ENCODE results near the gene CFAP46. TPM values are rescaled to one million over a fixed set of nuclear protein-coding genes. Genes with fewer than 3 reads are reported as not detected.
A peak's percentile ranks its signal among the peaks of the same experiment; 100 is the strongest.

Gene CFAP46
- total and polyA plus RNA-seq, 4 donors = 0.33 to 0.59 (median 0.42) TPM

GRCh38 chr10:132928261-132928660 is 14.1 kb downstream of the CFAP46 start:
- Histone ChIP-seq H3K27me3 (ENCODE audit: control insufficient read depth in 4 of 4, insufficient read depth in 4 of 4, low read length in 3 of 4) (no peaks in the 10 kb centered on the region), H3K36me3 (ENCODE audit: control insufficient read depth in 4 of 4, insufficient read depth in 3 of 4, low read depth in 1 of 4, low read length in 3 of 4) (no peaks in the 10 kb centered on the region), H3K4me3 (ENCODE audit: low read depth in 1 of 3, low read length in 3 of 3) (no peak overlapping the region), H3K9ac (ENCODE audit: low read depth in 1 of 2, low read length in 2 of 2) (no peak overlapping the region), H3K9me3 (ENCODE audit: control insufficient read depth in 4 of 4, low read length in 3 of 4) (no peaks in the 10 kb centered on the region), H3K27ac (ENCODE audit: low read depth in 1 of 2, low read length in 2 of 2) (no peak overlapping the region), H3K4me1 (ENCODE audit: control insufficient read depth in 4 of 4, insufficient read depth in 4 of 4, low read length in 3 of 4) (peaks cover 0 to 3% (median 0%) of the 10 kb centered on the region in 4 donors)
- no peak for DNase-seq (ENCODE audit: low spot score)
- WGBS = 95% methylated on average over 17 of the region's 17 CpGs
- TF ChIP-seq RAD21 (IDR thresholded peaks at IDR 0.05) (no peak), ZBTB33 (IDR thresholded peaks at IDR 0.05) (no peak), CTCF (IDR thresholded peaks at IDR 0.05; ENCODE audit: low read depth, low read length, missing input control) (no peak), FOXA2 (IDR thresholded peaks at IDR 0.05) (no peak), EGR1 (IDR thresholded peaks at IDR 0.05; ENCODE audit: low read depth in 2 of 2) (no peak), MAX (IDR thresholded peaks at IDR 0.05) (no peak), TAF1 (conservative IDR thresholded peaks at IDR 0.05) (no peak), REST (IDR thresholded peaks at IDR 0.05) (no peak), RXRA (IDR thresholded peaks at IDR 0.05) (no peak)

- Histone ChIP-seq H3K36me3 (ENCODE audit: control insufficient read depth in 4 of 4, insufficient read depth in 3 of 4, low read depth in 1 of 4, low read length in 3 of 4) (no peaks in the 10 kb centered on the region), H3K4me1 (ENCODE audit: control insufficient read depth in 4 of 4, insufficient read depth in 4 of 4, low read length in 3 of 4) (peaks cover 0 to 3% (median 0%) of the 10 kb centered on the region in 4 donors), H3K27me3 (ENCODE audit: control insufficient read depth in 4 of 4, insufficient read depth in 4 of 4, low read length in 3 of 4) (no peaks in the 10 kb centered on the region), H3K9me3 (ENCODE audit: control insufficient read depth in 4 of 4, low read length in 3 of 4) (no peaks in the 10 kb centered on the region), H3K4me3 (ENCODE audit: low read depth in 1 of 3, low read length in 3 of 3) (no peak overlapping the region), H3K9ac (ENCODE audit: low read depth in 1 of 2, low read length in 2 of 2) (no peak overlapping the region), H3K27ac (ENCODE audit: low read depth in 1 of 2, low read length in 2 of 2) (no peak overlapping the region)
- TF ChIP-seq MAX (IDR thresholded peaks at IDR 0.05) (no peak), HNF4A (conservative IDR thresholded peaks at IDR 0.05) (peak in 1 of 2 donors; percentile 4), GABPA (IDR thresholded peaks at IDR 0.05 in 1 of 2, conservative IDR thresholded peaks at IDR 0.05 in 1 of 2) (no peak), FOXA2 (IDR thresholded peaks at IDR 0.05) (no peak), EGR1 (IDR thresholded peaks at IDR 0.05; ENCODE audit: low read depth in 2 of 2) (no peak), RXRA (IDR thresholded peaks at IDR 0.05) (no peak), REST (IDR thresholded peaks at IDR 0.05) (no peak), RAD21 (IDR thresholded peaks at IDR 0.05) (no peak)
- WGBS = 37% methylated on average over 11 of the region's 11 CpGs
- DNase-seq (ENCODE audit: low spot score) = peak; percentile 45
Observed at GRCh38 chr10:132927824-132928223, 14.5 kb downstream of the CFAP46 start.

Data from liver (tissue), 9 donors.